Activated naive CD4-positive, alpha-beta T cell treated with anti-CD3 and anti-CD28 coated beads, Interleukin-2, amount 10 ng/mL, durations not matched to agents 7 days and 5 days (primary cell): ENCODE results near the gene SHISA5.

Experiments used
- CTCF ChIA-PET: fragments of 350-600 bp; sonication (Branson Sonifier 250); formaldehyde crosslinking; loops from one replicate; lab custom pipeline; 2021; ENCODE audit warnings: antibody characterized with exemption; lab: Charles Lee
- DNase-seq: peaks from one replicate; pipeline ENCODE4 v3.0.0-alpha.2; 2020
- H3K27ac Mint-ChIP-seq: one replicate; pipeline ENCODE4 v1.8.0; 2021; ENCODE audit warnings: mild to moderate bottlenecking, moderate library complexity, mixed read lengths
- H3K27me3 Mint-ChIP-seq: one replicate; pipeline ENCODE4 v1.8.0; 2021; ENCODE audit warnings: mild to moderate bottlenecking, mixed read lengths
- H3K36me3 Mint-ChIP-seq: one replicate; pipeline ENCODE4 v1.8.0; 2021; ENCODE audit warnings: mixed read lengths
- H3K4me1 Mint-ChIP-seq: one replicate; pipeline ENCODE4 v1.8.0; 2021; ENCODE audit warnings: mixed read lengths
- H3K4me3 Mint-ChIP-seq: one replicate; pipeline ENCODE4 v1.8.0; 2021; ENCODE audit warnings: mild to moderate bottlenecking, moderate library complexity, mixed read lengths
- H3K9me3 Mint-ChIP-seq: one replicate; pipeline ENCODE4 v1.8.0; 2021; ENCODE audit warnings: mixed read lengths

Gene SHISA5

DNA sequence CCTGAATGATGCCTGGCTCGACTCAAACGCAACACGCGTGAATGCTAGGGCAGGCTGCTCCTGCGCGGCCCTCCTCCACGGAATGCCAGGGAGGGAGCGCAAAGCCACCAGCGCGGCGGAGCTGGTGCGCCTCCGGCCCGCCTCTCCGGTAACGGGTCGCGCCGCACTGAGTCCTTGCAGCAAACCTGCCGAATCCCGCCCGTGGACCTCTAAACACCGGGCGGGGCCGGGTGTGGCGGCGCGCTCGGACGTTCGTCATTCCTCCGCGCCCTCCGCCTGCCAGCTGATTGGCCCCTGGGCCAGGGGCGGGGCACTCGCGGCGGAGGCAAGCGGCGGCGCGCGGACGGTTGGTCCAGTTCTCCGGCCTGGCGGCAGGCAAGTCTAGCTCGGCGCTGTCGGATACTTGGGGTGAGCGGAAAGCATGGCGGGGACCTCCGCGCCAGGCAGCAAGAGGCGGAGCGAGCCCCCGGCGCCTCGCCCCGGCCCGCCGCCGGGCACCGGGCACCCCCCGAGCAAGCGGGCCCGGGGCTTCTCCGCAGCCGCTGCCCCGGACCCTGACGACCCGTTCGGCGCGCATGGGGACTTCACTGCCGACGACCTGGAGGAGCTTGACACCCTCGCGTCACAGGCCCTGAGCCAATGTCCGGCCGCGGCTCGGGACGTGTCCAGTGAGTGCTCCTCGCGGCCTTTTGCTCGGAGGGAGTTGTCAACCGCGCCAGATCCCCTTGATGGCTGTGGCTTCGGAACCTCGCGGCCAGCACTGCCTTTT is 57.4 kb downstream of the SHISA5 start, which contains the start of gene ATRIP:
TSS of gene ATRIP (plus strand) at position 313 of the 769 bp plus-strand sequence. CDS start at position 422, 109 bp downstream.
- Mint-ChIP-seq H3K27me3 (no peaks in the 10 kb centered on the region), H3K4me1 (peaks cover 51% of the 10 kb centered on the region), H3K4me3 (peak within 1 kb of the TSS; percentile 88), H3K36me3 (peaks cover 44% of the 10 kb centered on the region), H3K27ac (peak within 1 kb of the TSS; percentile 89), H3K9me3 (no peaks in the 10 kb centered on the region)
- peak; percentile 92 for DNase-seq
- CTCF ChIA-PET = interaction anchor here (0.8 to 4.5 kb wide), 7 partner anchors 10 to 112 kb away, joined by 3 to 47 read pairs (median 4); no protein-coding TSS in a partner anchor

DNA sequence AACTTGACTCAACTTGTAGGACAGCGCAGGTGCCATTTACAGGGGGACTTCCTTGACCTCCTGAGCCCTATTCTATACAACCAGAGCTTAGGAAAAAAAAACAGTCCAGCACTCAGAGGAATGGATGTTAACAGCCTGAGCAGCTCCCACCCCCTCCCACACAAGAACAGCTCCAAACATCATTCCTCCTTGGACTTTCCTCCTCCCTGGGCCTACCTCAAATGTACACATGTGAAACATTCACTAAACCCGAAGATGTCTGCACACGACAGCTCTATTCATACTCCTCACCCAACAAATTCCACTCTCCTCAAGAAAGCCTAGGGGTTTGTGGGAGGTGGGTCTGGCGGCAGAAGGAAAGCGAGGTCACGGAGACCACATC is 57.9 kb downstream of the SHISA5 start:
- peak; percentile 19 for DNase-seq
- H3K27me3 Mint-ChIP-seq = no peaks in the 10 kb centered on the region
- H3K27ac Mint-ChIP-seq = peak overlapping the region; percentile 89
- no peaks in the 10 kb centered on the region for H3K9me3 Mint-ChIP-seq
- H3K4me1 Mint-ChIP-seq = peaks cover 57% of the 10 kb centered on the region
- peak overlapping the region; percentile 88 for H3K4me3 Mint-ChIP-seq
- peaks cover 46% of the 10 kb centered on the region for H3K36me3 Mint-ChIP-seq
- CTCF ChIA-PET = interaction anchor here (0.8 to 4.5 kb wide), 8 partner anchors 10 to 112 kb away, joined by 3 to 47 read pairs (median 4); no protein-coding TSS in a partner anchor

DNA sequence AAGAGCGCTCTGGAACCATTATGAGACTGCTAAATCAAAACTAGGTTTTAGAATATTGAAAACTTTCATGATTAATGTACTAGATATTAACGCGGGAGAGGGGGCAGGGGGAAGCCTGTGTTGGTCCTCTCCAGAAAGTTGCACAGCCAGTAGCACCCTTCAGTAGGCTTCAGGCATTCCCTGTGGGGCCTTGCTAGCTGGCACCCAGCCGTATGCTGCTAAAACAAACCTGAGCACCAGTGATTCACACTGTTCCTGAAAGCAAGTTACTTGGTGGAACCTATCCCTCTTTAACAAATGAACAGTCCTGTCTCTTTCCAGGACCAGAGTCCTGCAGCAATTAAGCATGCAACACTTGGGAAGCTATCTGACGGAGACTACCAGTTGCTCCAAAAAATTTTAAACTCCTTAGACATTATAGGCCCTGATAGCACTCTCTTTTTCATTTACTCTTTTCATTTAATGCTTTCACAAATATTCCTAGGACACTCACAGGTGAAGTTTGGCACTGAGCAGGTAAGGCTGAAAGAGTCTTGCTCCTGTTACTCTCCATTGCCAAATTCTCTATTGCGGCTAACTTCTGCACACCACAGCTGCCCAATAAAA is 58.6 kb downstream of the SHISA5 start:
- H3K4me1 Mint-ChIP-seq = peaks cover 61% of the 10 kb centered on the region
- H3K36me3 Mint-ChIP-seq = peaks cover 51% of the 10 kb centered on the region
- no peak for DNase-seq
- no peaks in the 10 kb centered on the region for H3K27me3 Mint-ChIP-seq
- H3K4me3 Mint-ChIP-seq = peak overlapping the region; percentile 88
- no peaks in the 10 kb centered on the region for H3K9me3 Mint-ChIP-seq
- peak overlapping the region; percentile 89 for H3K27ac Mint-ChIP-seq
- CTCF ChIA-PET = interaction anchor here (1.1 to 4.5 kb wide), 7 partner anchors 9 to 113 kb away, joined by 3 to 47 read pairs (median 4); no protein-coding TSS in a partner anchor

DNA sequence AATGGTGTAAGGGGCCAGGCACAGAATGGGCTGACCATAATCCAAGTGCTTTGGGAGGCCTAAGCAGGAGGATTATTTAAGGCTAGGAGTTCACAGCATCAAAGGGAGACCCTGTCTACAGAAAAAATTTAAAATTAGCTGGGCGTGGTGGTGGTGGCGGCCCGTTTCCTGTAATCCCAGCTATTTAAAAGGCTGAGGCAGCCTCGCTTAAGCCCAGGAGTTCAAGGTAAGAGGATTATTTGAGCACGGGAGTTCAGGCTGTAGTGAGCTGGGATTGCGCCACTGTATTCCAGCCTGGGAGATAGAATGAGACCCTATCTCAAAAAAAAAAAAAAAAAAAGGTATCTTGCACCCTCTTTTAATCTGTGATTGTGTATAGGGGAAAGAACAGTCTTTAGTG is 62.0 kb downstream of the SHISA5 start:
- CTCF ChIA-PET = interaction anchor here (0.7 kb wide), 1 partner anchor 248 kb away, joined by 3 read pairs; no protein-coding TSS in a partner anchor
- peaks cover 65% of the 10 kb centered on the region for H3K4me1 Mint-ChIP-seq
- no peaks in the 10 kb centered on the region for H3K27me3 Mint-ChIP-seq
- peak; percentile 8 for DNase-seq
- H3K27ac Mint-ChIP-seq = peak overlapping the region; percentile 91
- peaks cover 36% of the 10 kb centered on the region for H3K36me3 Mint-ChIP-seq
- no peaks in the 10 kb centered on the region for H3K9me3 Mint-ChIP-seq
- H3K4me3 Mint-ChIP-seq = peak overlapping the region; percentile 85

DNA sequence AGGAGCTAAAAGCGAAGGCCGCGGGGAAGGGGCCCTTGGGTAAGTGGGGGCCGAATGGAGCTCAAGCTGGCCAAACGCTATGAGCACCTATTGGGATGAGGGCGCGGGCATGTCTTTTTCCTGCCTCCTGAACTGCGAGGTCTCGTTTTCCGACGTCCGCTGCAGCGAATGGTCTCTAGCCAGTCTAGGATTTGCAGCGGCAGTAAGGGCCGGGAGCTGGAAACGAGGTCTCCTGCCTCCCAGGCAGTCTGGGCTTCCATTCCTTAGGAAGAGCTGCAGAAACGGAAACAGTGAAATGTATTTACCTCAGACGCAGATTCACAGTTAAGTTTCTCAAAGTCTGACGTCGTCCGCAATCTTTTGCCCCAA is 63.4 kb downstream of the SHISA5 start:
- peak overlapping the region; percentile 85 for H3K4me3 Mint-ChIP-seq
- peaks cover 32% of the 10 kb centered on the region for H3K36me3 Mint-ChIP-seq
- no peaks in the 10 kb centered on the region for H3K27me3 Mint-ChIP-seq
- H3K4me1 Mint-ChIP-seq = peaks cover 54% of the 10 kb centered on the region
- no peak for DNase-seq
- CTCF ChIA-PET = interaction anchor here (0.8 to 7.9 kb wide), 5 partner anchors 38 to 167 kb away, joined by 4 to 91 read pairs (median 5); no protein-coding TSS in a partner anchor
- peak overlapping the region; percentile 91 for H3K27ac Mint-ChIP-seq
- H3K9me3 Mint-ChIP-seq = no peaks in the 10 kb centered on the region

DNA sequence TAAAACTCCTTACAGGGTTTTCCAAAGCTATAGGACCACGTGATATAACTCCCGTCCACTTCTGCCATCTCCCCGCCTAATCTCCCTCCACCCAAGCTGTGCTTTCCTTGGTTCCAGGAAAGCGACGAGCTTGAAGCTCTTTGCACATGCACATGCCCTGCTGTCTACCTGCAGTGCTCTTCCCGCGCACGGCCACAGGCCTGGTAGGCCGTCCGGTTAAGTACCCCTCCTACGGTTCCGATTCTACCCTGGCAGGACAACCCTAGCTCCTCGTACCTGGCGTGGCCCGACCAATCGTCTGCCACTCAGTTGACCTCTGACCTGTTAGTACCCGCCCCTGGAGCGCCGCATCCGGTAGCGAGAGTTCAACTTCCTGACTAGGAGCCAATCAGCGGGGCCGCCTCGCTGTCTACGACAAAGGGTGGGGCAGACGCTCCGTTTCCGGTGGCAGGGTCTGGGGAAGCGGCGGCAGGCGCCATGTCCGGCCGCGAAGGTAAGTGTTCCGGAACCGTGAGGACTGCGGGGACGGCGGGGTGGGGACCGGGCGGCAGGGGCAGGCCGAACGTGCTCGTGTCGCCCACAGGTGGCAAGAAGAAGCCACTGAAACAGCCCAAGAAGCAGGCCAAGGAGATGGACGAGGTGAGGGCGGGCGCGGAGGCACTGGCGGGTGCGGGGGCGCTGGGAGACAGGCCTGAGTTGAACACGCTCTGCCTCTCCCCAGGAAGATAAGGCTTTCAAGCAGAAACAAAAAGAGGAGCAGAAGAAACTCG is 64.0 kb downstream of the SHISA5 start, which contains the start of the genes CCDC51 and TMA7:
TSS of gene CCDC51 (minus strand) at position 300 of the 770 bp plus-strand sequence. CDS start 4,991 bp downstream, outside the sequence.
TSS of gene TMA7 (plus strand) at position 438 of the 770 bp plus-strand sequence. CDS start at position 478, 40 bp downstream.
- H3K4me1 Mint-ChIP-seq = peaks cover 52% of the 10 kb centered on the region
- H3K9me3 Mint-ChIP-seq = no peaks in the 10 kb centered on the region
- H3K27me3 Mint-ChIP-seq = no peaks in the 10 kb centered on the region
- DNase-seq = peak; percentile 99
- H3K4me3 Mint-ChIP-seq = peak within 1 kb of the TSS; percentile 85
- H3K27ac Mint-ChIP-seq = peak within 1 kb of the TSS; percentile 91
- peaks cover 32% of the 10 kb centered on the region for H3K36me3 Mint-ChIP-seq
- CTCF ChIA-PET = interaction anchor here (0.6 to 7.9 kb wide), 13 partner anchors 10 to 867 kb away, joined by 3 to 91 read pairs (median 4); partner anchors contain the start of gene PLXNB1

DNA sequence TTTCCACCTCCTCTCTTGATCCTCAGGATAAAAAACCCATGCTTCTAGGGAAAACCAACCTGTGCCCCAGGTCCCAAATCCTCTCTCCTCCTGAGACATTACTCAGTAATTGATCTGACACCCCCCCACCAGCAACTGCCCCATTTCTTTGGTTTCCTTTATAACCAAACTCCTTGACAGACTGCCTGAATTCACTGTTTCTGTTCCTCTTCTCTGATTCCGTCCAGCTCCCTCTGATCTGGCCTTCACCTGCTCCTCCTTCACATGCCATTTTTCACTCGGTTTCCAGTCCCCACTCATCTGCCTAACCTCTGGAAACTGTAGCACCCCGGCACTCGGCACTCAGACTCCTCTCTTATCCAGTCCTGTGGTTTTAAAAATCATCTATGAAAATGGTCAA is 66.2 kb downstream of the SHISA5 start:
- Mint-ChIP-seq H3K4me3 (no peak overlapping the region), H3K4me1 (peaks cover 57% of the 10 kb centered on the region), H3K36me3 (peaks cover 22% of the 10 kb centered on the region), H3K27ac (no peak overlapping the region), H3K27me3 (no peaks in the 10 kb centered on the region), H3K9me3 (no peaks in the 10 kb centered on the region)
- CTCF ChIA-PET = interaction anchor here (1.3 to 7.9 kb wide), 7 partner anchors 9 to 245 kb away, joined by 3 to 170 read pairs (median 54); partner anchors contain the start of gene ATRIP
- DNase-seq = no peak

DNA sequence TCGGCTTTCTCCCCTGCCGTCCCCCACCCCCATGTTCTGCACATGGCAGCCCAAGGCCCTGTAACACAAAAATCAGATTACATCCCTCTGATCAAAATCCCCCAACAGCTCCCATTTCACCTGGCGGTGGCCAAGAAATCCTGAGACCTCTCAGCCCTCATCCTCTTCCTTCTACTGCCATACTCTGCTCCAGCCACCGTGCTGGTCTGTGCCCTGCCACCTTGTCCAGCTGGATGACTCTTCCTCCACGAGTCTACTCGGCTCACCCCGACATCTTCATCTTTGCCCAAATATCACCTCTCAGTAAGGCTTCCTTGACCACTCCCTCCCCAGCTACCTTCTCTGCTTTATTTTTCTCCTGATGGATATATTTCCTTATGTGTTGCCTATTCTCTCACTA is 67.1 kb downstream of the SHISA5 start:
- Mint-ChIP-seq H3K27ac (no peak overlapping the region), H3K27me3 (no peaks in the 10 kb centered on the region), H3K36me3 (peaks cover 15% of the 10 kb centered on the region), H3K9me3 (no peaks in the 10 kb centered on the region), H3K4me3 (no peak overlapping the region), H3K4me1 (peaks cover 50% of the 10 kb centered on the region)
- DNase-seq = peak; percentile 16
- CTCF ChIA-PET = interaction anchor here (0.8 to 7.9 kb wide), 43 partner anchors 10 to 249 kb away, joined by 3 to 170 read pairs (median 8); partner anchors contain the start of genes ATRIP, CDC25A, FBXW12 and NCKIPSD

DNA sequence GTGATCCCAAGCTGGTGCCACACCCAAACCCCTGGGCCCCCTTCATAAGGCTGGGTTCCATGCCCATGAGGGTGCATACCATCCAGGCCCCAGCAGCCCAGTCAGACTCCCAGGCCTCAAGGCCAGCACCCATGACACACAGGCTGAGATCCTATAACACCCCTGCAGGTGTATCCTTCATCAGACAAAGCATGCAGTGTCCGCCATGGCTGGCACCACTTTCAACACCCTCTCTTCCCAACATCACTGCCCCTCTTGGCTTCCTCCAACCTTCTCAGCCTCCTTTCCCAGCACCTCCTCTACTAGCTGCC is 67.5 kb downstream of the SHISA5 start:
- Mint-ChIP-seq H3K36me3 (peaks cover 15% of the 10 kb centered on the region), H3K27me3 (no peaks in the 10 kb centered on the region), H3K4me3 (no peak overlapping the region), H3K4me1 (peaks cover 45% of the 10 kb centered on the region), H3K27ac (no peak overlapping the region), H3K9me3 (no peaks in the 10 kb centered on the region)
- DNase-seq = no peak
- CTCF ChIA-PET = interaction anchor here (0.6 to 7.9 kb wide), 72 partner anchors 7 to 348 kb away, joined by 3 to 170 read pairs (median 6); partner anchors contain the start of genes ATRIP, CDC25A, FBXW12 and NCKIPSD

DNA sequence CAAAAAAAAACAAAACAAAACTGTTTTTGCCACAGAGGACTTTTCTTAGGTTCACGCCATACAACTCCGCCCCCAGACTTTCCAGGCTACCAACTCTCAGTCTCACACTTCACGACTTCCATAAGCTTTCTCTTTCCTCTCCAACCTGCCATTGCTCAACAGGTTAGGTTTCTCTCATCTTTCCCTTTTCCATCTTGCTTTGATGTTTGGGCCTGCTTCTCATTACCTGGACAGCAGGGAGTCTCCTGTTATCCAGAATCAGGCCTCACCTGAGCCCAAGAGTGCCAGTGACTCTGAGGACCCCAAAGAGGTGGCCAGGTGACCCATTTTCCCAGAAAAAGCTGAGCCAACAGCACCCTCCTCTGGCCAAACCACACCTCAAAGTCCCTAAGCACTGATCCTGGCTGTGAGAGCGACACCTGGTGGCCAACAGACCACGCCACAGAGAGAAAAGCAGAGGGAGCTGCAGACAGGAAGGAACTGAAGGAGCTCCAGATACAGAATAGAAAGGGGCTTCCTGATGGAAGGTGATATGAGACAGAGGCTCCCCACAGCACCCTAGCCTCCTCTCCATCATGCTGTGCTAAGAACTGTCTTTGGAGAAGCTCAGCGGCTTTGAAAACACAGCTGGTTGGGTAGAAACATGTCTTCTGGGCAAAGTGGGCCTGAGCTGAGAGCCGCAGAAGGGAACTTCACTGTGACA is 68.0 kb downstream of the SHISA5 start:
- peaks cover 43% of the 10 kb centered on the region for H3K4me1 Mint-ChIP-seq
- DNase-seq = peak; percentile 87
- CTCF ChIA-PET = interaction anchor here (0.6 to 7.9 kb wide), 74 partner anchors 8 to 347 kb away, joined by 3 to 170 read pairs (median 6); partner anchors contain the start of genes ATRIP, CDC25A, FBXW12 and NCKIPSD
- no peak overlapping the region for H3K4me3 Mint-ChIP-seq
- H3K36me3 Mint-ChIP-seq = peaks cover 13% of the 10 kb centered on the region
- H3K27me3 Mint-ChIP-seq = no peaks in the 10 kb centered on the region
- H3K27ac Mint-ChIP-seq = no peak overlapping the region
- no peaks in the 10 kb centered on the region for H3K9me3 Mint-ChIP-seq

DNA sequence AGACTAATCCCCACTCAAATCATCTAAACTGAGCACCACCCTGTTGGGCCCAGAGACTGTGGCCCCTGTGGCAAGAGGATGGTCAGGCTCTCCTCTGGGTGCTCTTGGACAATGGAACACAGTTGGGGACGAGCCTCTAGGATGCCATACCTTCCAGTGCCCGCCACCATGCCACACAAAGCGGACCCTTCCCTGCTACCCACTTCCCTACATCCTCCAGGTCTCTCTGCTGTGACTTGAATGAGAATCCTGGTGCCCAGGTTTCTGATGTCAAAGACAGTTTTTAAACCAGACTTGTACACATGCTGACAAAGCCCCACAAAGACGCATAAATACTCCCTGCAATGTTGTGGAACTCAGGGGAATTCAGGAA is 68.8 kb downstream of the SHISA5 start:
- Mint-ChIP-seq H3K27ac (no peak overlapping the region), H3K9me3 (no peaks in the 10 kb centered on the region), H3K27me3 (peaks cover 6% of the 10 kb centered on the region), H3K4me3 (no peak overlapping the region), H3K36me3 (peaks cover 12% of the 10 kb centered on the region), H3K4me1 (peaks cover 45% of the 10 kb centered on the region)
- no peak for DNase-seq
- CTCF ChIA-PET = interaction anchor here (0.7 to 7.9 kb wide), 37 partner anchors 11 to 242 kb away, joined by 3 to 170 read pairs (median 9); partner anchors contain the start of genes ATRIP, NME6, PFKFB4 and SHISA5

DNA sequence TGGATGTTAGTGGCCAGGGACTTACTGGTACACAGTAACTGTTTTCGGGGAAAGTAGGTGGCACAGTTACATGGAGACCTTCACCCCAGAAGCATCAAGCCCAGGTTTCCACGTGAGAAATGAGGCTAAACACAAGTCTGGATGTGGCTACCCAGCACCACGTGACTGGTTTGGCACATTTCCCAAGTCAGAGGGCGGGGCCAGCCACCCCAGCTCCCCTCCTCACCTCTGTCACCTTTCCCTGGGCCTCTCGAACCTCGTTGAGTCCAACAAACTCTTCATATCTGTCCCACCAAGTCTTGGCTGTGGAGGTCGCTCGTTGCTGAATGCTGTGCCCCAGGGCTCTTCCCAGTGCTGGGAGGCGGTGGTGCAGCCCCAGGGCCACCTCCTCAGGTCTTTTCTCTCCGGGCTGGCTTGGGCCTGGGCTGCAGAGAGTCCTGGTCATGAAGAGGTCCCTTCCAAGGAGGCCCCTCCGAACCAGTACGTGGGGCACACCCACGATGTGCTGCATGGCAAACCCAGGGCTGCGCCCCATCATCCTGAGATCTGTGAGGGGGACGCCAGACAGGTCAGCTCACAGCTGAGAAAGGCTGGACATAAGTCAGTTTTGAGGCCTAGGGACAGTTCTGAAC is 69.3 kb downstream of the SHISA5 start:
- H3K36me3 Mint-ChIP-seq = peaks cover 12% of the 10 kb centered on the region
- no peak overlapping the region for H3K27ac Mint-ChIP-seq
- peaks cover 45% of the 10 kb centered on the region for H3K4me1 Mint-ChIP-seq

More for the DNA sequence above, 69.3 kb downstream of the SHISA5 start:
- Mint-ChIP-seq H3K9me3 (no peaks in the 10 kb centered on the region), H3K4me3 (no peak overlapping the region), H3K27me3 (peaks cover 11% of the 10 kb centered on the region)
- CTCF ChIA-PET = interaction anchor here (0.8 to 7.9 kb wide), 15 partner anchors 9 to 242 kb away, joined by 3 to 170 read pairs (median 4); partner anchors contain the start of genes NME6, PFKFB4 and SHISA5
- peak; percentile 22 for DNase-seq
